ENCODE measurements around the gene AMH. TPM values are rescaled to one million over a fixed set of nuclear protein-coding genes. Genes with fewer than 3 reads are reported as not detected.

The AMH gene
- total and polyA plus RNA-seq, 2 experiments from 2014 or later = 1.9 to 6.8 TPM

DNA sequence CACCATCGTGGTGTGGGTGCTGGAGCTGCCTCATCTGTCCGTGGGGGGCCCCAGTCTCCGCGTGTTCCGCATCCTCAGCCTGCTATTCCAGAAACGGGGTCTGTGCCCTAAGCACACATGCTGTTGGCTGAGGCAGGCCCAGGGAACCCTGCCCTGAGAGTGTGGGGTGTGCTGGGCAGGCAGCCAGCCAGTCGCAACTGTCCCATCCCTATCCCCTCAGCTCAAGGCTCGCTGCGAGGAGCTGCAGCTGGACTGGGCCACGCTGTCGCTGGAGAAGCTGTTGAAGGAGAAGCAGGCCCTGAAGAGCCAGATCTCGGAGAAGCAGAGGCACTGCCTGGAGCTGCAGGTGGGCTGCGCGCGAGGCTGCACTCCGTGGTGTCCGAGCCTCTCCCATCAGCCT lies 34.9 kb upstream of the AMH start (continued):
- TF ChIP-seq, protein P1, sequence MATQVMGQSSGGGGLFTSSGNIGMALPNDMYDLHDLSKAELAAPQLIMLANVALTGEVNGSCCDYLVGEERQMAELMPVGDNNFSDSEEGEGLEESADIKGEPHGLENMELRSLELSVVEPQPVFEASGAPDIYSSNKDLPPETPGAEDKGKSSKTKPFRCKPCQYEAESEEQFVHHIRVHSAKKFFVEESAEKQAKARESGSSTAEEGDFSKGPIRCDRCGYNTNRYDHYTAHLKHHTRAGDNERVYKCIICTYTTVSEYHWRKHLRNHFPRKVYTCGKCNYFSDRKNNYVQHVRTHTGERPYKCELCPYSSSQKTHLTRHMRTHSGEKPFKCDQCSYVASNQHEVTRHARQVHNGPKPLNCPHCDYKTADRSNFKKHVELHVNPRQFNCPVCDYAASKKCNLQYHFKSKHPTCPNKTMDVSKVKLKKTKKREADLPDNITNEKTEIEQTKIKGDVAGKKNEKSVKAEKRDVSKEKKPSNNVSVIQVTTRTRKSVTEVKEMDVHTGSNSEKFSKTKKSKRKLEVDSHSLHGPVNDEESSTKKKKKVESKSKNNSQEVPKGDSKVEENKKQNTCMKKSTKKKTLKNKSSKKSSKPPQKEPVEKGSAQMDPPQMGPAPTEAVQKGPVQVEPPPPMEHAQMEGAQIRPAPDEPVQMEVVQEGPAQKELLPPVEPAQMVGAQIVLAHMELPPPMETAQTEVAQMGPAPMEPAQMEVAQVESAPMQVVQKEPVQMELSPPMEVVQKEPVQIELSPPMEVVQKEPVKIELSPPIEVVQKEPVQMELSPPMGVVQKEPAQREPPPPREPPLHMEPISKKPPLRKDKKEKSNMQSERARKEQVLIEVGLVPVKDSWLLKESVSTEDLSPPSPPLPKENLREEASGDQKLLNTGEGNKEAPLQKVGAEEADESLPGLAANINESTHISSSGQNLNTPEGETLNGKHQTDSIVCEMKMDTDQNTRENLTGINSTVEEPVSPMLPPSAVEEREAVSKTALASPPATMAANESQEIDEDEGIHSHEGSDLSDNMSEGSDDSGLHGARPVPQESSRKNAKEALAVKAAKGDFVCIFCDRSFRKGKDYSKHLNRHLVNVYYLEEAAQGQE (IDR thresholded peaks at IDR 0.05; ENCODE audit: unreplicated experiment) = no peak
- no peak for TF ChIP-seq STAT1 (IDR thresholded peaks at IDR 0.05; ENCODE audit: unreplicated experiment)

DNA sequence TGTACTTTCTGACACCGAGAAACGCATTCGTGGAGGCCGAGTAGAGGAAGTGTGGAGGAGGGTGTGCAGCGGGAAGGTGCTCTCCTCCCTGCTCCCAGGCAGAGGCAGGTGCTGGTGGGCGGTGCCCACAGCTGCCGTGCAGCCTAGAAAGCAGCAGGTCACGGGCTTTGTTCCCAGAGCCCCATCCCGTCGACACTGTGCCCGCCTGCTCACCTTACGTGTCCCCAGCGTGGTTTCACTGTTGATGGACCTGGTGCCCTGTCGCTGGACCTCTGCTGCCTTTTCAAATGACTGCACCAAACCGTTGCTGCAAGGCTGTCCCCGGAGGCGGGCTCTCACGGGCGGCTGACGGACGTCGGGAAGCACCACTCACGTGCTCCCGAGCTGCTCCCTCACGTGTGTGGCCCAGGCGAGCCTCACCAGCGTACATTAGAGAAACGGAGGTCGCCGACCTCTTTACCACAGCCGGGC lies 33.8 kb upstream of the AMH start:
- TF ChIP-seq, protein P2, sequence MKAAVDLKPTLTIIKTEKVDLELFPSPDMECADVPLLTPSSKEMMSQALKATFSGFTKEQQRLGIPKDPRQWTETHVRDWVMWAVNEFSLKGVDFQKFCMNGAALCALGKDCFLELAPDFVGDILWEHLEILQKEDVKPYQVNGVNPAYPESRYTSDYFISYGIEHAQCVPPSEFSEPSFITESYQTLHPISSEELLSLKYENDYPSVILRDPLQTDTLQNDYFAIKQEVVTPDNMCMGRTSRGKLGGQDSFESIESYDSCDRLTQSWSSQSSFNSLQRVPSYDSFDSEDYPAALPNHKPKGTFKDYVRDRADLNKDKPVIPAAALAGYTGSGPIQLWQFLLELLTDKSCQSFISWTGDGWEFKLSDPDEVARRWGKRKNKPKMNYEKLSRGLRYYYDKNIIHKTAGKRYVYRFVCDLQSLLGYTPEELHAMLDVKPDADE (IDR thresholded peaks at IDR 0.05) = no peak
- no peaks in the 10 kb centered on the region for H3K27me3 ChIP-seq (ENCODE audit: insufficient read depth)
- 0 out of 2 replicates have a peak, but pooled peaks cover 4% of the 10 kb centered on the region for H4K20me1 ChIP-seq (replicated peaks; ENCODE audit: insufficient read depth)
- Mint-ChIP-seq H3K36me3 (ENCODE audit: low read depth) (peaks cover 54% of the 10 kb centered on the region), H3K4me3 (no peak overlapping the region), H3K4me1 (peaks cover 3% of the 10 kb centered on the region; the same call in 2 of the 3 replicates), H3K27ac (peak overlapping the region; percentile 62), H3K9me3 (no peaks in the 10 kb centered on the region; the same call in 2 of the 3 replicates), H3K27me3 (ENCODE audit: insufficient read depth, low read depth, poor library complexity) (peaks cover 10% of the 10 kb centered on the region)
- H3K36me3 ChIP-seq (ENCODE audit: insufficient read depth) = peaks cover 12% of the 10 kb centered on the region; the same call in 1 of the 2 replicates
- H2AFZ ChIP-seq = no peak overlapping the region
- no peak overlapping the region for H3K4me3 ChIP-seq
- H3F3A ChIP-seq (replicated peaks; ENCODE audit: low read depth) = 0 out of 2 replicates have a peak, but pooled peaks cover 3% of the 10 kb centered on the region
- no peaks in the 10 kb centered on the region for H3K79me2 ChIP-seq (replicated peaks; ENCODE audit: insufficient read depth)
- ATAC-seq (peak; percentile 74), DNase-seq (ENCODE audit: low spot score) (peak; percentile 47)
- no peaks in the 10 kb centered on the region for H3K9me2 ChIP-seq (ENCODE audit: insufficient read depth)
- H3K27ac ChIP-seq (ENCODE audit: low read depth) = no peak overlapping the region; the same call in 1 of the 2 replicates
- H3K4me1 ChIP-seq (ENCODE audit: insufficient read depth) = no peaks in the 10 kb centered on the region
- H3K4me2 ChIP-seq = no peak overlapping the region

DNA sequence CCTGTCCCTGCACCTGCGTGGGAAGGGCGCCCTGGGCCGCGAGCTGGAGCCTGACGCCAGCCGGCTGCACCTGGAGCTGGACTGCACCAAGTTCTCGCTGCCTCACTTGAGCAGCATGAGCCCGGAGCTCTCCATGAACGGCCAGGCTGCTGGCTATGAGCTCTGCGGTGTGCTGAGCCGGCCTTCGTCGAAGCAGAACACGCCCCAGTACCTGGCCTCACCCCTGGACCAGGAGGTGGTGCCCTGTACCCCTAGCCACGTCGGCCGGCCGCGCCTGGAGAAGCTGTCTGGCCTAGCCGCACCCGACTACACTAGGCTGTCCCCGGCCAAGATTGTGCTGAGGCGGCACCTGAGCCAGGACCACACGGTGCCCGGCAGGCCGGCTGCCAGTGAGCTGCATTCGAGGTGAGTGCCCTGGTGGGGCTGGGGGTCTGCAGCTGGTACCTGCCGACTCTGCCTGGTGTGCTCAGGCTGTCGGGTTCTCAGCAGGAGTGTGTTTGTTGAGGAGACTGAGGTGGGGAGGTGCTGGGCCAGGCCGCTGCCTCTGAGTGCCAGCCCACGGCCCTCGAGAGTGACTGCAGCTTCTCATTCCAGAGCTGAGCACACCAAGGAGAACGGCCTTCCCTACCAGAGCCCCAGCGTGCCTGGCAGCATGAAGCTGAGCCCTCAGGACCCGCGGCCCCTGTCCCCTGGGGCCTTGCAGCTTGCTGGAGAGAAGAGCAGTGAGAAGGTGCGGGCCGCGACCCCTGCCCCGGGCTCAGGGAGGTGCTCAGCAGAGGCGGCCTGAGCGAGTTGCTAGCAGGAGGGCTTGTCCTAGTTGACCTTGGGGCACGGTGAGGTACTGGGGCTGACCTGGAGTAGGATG lies 32.5 kb upstream of the AMH start:
- Mint-ChIP-seq H3K4me1 (peaks cover 2% of the 10 kb centered on the region; the same call in 2 of the 3 replicates), H3K27ac (no peak overlapping the region; the same call in 1 of the 2 replicates), H3K36me3 (ENCODE audit: low read depth) (peaks cover 47% of the 10 kb centered on the region), H3K9me3 (no peaks in the 10 kb centered on the region; the same call in 2 of the 3 replicates), H3K4me3 (no peak overlapping the region), H3K27me3 (ENCODE audit: insufficient read depth, low read depth, poor library complexity) (peaks cover 10% of the 10 kb centered on the region)
- Histone ChIP-seq H3K27ac (ENCODE audit: low read depth) (peak overlapping the region; percentile 19; the same call in 1 of the 2 replicates), H3K4me1 (ENCODE audit: insufficient read depth) (no peaks in the 10 kb centered on the region), H4K20me1 (replicated peaks; ENCODE audit: insufficient read depth) (0 out of 2 replicates have a peak, but pooled peaks cover 4% of the 10 kb centered on the region), H2AFZ (no peak overlapping the region), H3K9me2 (ENCODE audit: insufficient read depth) (no peaks in the 10 kb centered on the region), H3K4me2 (no peak overlapping the region), H3K79me2 (replicated peaks; ENCODE audit: insufficient read depth) (no peaks in the 10 kb centered on the region), H3K36me3 (ENCODE audit: insufficient read depth) (peaks cover 12% of the 10 kb centered on the region; the same call in 1 of the 2 replicates), H3F3A (replicated peaks; ENCODE audit: low read depth) (0 out of 2 replicates have a peak, but pooled peaks cover 6% of the 10 kb centered on the region), H3K27me3 (ENCODE audit: insufficient read depth) (no peaks in the 10 kb centered on the region), H3K4me3 (no peak overlapping the region)
- DNase-seq (ENCODE audit: low spot score) (no peak), ATAC-seq (no peak)
- no peak for TF ChIP-seq POLR2AphosphoS5 (IDR thresholded peaks at IDR 0.05; ENCODE audit: low read depth)
- TF ChIP-seq, protein P3, sequence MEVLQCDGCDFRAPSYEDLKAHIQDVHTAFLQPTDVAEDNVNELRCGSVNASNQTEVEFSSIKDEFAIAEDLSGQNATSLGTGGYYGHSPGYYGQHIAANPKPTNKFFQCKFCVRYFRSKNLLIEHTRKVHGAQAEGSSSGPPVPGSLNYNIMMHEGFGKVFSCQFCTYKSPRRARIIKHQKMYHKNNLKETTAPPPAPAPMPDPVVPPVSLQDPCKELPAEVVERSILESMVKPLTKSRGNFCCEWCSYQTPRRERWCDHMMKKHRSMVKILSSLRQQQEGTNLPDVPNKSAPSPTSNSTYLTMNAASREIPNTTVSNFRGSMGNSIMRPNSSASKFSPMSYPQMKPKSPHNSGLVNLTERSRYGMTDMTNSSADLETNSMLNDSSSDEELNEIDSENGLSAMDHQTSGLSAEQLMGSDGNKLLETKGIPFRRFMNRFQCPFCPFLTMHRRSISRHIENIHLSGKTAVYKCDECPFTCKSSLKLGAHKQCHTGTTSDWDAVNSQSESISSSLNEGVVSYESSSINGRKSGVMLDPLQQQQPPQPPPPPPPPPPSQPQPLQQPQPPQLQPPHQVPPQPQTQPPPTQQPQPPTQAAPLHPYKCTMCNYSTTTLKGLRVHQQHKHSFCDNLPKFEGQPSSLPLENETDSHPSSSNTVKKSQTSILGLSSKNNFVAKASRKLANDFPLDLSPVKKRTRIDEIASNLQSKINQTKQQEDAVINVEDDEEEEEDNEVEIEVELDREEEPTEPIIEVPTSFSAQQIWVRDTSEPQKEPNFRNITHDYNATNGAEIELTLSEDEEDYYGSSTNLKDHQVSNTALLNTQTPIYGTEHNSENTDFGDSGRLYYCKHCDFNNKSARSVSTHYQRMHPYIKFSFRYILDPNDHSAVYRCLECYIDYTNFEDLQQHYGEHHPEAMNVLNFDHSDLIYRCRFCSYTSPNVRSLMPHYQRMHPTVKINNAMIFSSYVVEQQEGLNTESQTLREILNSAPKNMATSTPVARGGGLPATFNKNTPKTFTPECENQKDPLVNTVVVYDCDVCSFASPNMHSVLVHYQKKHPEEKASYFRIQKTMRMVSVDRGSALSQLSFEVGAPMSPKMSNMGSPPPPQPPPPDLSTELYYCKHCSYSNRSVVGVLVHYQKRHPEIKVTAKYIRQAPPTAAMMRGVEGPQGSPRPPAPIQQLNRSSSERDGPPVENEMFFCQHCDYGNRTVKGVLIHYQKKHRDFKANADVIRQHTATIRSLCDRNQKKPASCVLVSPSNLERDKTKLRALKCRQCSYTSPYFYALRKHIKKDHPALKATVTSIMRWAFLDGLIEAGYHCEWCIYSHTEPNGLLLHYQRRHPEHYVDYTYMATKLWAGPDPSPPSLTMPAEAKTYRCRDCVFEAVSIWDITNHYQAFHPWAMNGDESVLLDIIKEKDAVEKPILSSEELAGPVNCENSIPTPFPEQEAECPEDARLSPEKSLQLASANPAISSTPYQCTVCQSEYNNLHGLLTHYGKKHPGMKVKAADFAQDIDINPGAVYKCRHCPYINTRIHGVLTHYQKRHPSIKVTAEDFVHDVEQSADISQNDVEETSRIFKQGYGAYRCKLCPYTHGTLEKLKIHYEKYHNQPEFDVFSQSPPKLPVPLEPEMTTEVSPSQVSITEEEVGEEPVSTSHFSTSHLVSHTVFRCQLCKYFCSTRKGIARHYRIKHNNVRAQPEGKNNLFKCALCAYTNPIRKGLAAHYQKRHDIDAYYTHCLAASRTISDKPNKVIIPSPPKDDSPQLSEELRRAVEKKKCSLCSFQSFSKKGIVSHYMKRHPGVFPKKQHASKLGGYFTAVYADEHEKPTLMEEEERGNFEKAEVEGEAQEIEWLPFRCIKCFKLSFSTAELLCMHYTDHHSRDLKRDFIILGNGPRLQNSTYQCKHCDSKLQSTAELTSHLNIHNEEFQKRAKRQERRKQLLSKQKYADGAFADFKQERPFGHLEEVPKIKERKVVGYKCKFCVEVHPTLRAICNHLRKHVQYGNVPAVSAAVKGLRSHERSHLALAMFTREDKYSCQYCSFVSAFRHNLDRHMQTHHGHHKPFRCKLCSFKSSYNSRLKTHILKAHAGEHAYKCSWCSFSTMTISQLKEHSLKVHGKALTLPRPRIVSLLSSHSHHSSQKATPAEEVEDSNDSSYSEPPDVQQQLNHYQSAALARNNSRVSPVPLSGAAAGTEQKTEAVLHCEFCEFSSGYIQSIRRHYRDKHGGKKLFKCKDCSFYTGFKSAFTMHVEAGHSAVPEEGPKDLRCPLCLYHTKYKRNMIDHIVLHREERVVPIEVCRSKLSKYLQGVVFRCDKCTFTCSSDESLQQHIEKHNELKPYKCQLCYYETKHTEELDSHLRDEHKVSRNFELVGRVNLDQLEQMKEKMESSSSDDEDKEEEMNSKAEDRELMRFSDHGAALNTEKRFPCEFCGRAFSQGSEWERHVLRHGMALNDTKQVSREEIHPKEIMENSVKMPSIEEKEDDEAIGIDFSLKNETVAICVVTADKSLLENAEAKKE (CRISPR knock-in tag; IDR thresholded peaks at IDR 0.05) = no peak

Measured in GM23338 (cell line).